HUES48 (cell line): ENCODE results near the gene GNA12.
A peak's percentile ranks its signal among the peaks of the same experiment; 100 is the strongest.

Experiments
- H3K27ac ChIP-seq: one replicate; pipeline ENCODE4 v1.7.0; 2013; ENCODE audit warnings: low read depth, low read length, inconsistent platforms
- H3K27me3 ChIP-seq: 2 replicates; pipeline ENCODE4 v1.6.1; 2013; ENCODE audit warnings: mild to moderate bottlenecking, low read length; ENCODE audit not compliant: control insufficient read depth, insufficient read depth
- H3K36me3 ChIP-seq: 2 replicates; pipeline ENCODE4 v1.6.1; 2013; ENCODE audit warnings: low read length; ENCODE audit not compliant: control insufficient read depth, insufficient read depth
- H3K4me1 ChIP-seq: 2 replicates; pipeline ENCODE4 v1.6.1; 2013; ENCODE audit warnings: mild to moderate bottlenecking, low read length; ENCODE audit not compliant: control insufficient read depth, insufficient read depth
- H3K4me3 ChIP-seq: 2 replicates; pipeline ENCODE4 v1.5.1; 2013; ENCODE audit warnings: mild to moderate bottlenecking, low read depth, low read length
- H3K9ac ChIP-seq: 2 replicates; pipeline ENCODE4 v1.6.1; 2013; ENCODE audit warnings: mild to moderate bottlenecking, low read depth, low read length, moderate library complexity
- H3K9me3 ChIP-seq: 2 replicates; pipeline ENCODE4 v1.6.1; 2013; ENCODE audit warnings: low read length; ENCODE audit not compliant: control insufficient read depth, insufficient read depth

The GNA12 gene

DNA sequence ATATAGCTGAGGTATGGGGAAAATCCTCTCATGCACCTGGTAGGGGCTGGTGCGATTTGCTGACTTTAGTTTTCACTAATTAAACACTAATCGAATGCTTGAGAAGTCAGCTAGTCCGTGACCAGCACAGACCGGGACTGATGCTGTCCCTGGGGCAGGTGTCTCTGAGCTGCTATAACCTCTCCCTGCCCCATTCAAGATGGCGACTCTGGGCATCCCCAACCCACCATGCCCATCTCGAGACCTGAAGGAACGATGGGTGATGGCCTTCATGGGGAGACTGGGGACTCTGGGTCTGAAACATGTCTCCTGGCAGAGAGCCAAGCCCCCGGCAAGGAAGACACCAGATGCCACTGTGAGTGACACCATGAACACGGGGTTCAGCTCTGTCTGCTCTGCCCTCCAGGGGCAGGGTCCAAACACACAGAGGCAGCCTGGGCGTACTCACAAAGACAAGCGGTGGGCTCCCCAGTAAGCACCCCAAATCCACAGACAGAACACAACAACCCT, 57.4 kb downstream of the GNA12 start:
- H3K4me3 ChIP-seq, result no peak overlapping the region
- no peaks in the 10 kb centered on the region for H3K27me3 ChIP-seq
- H3K4me1 ChIP-seq, result peaks cover 9% of the 10 kb centered on the region
- H3K27ac ChIP-seq, result no peak overlapping the region
- H3K9me3 ChIP-seq, result no peaks in the 10 kb centered on the region
- no peak overlapping the region for H3K9ac ChIP-seq
- peaks cover 34% of the 10 kb centered on the region for H3K36me3 ChIP-seq

DNA sequence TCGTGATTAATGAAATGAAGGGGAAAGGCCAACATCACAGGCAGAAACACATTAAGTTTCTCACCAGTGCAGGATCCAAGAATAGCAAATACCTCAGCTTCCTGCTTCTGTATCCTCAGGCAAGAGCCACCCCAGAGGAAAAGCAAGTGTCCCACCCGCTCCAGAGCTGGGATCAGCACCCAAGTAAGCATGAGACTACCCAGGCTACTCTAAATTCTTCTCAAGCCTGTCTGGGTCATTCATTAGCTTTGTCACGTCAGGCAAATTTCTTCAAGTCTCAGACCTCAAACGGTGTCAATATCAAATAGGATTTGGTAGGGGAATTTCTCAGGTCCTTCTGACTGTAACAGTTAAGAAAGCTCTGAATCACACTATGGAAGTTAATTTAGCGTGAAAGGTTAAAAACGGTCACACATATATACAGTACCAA, 59.0 kb downstream of the GNA12 start:
- Histone ChIP-seq H3K4me1 (peaks cover 9% of the 10 kb centered on the region), H3K36me3 (peaks cover 26% of the 10 kb centered on the region), H3K9me3 (no peaks in the 10 kb centered on the region), H3K4me3 (no peak overlapping the region), H3K27ac (no peak overlapping the region), H3K27me3 (no peaks in the 10 kb centered on the region), H3K9ac (no peak overlapping the region)

DNA sequence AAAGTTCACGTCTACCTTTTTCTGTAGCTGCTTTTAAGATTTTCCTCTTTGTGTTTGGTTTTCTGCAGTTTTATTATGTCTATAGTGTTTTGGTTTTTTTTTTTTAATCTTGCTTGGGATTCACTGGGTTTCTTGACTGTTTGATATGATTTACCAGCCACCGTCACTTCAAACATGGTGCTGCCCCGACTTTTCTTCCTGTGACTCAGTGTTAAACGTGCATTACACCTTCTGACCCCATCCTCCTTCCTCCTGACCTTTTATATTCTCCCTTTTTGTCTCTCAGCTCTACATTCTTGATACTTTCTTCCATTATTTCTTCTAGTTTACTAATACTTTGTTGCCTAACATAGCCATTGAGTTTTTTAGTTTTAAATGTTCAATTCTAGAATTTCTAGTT, 61.5 kb downstream of the GNA12 start:
- Histone ChIP-seq H3K9me3 (no peaks in the 10 kb centered on the region), H3K9ac (no peak overlapping the region)

DNA sequence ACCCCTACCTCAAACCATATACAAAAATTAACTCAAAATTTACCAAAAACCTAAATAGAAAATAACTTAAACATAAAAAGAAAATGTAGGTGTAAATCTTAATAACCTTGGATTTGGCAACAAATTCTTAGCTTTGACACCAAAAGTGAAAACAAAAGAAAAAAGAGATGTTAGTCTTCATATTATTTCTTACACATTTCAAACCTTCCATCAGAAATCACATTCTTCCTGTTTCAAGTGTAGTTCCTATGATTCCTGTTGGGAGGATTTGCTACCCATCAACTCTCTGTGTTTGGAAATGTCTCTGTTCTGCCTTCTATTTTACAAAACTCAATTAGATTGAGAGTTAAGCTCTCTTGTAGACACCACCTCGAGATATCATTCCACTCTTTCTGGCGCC, 62.0 kb downstream of the GNA12 start:
- no peak overlapping the region for H3K9ac ChIP-seq
- no peak overlapping the region for H3K27ac ChIP-seq
- H3K4me3 ChIP-seq, result no peak overlapping the region
- H3K36me3 ChIP-seq, result peaks cover 19% of the 10 kb centered on the region
- no peaks in the 10 kb centered on the region for H3K27me3 ChIP-seq
- peaks cover 22% of the 10 kb centered on the region for H3K4me1 ChIP-seq
- H3K9me3 ChIP-seq, result no peaks in the 10 kb centered on the region

More for the DNA sequence above, 61.5 kb downstream of the GNA12 start:
- Histone ChIP-seq H3K4me3 (no peak overlapping the region), H3K27ac (no peak overlapping the region), H3K36me3 (peaks cover 20% of the 10 kb centered on the region), H3K4me1 (peaks cover 22% of the 10 kb centered on the region), H3K27me3 (no peaks in the 10 kb centered on the region)

DNA sequence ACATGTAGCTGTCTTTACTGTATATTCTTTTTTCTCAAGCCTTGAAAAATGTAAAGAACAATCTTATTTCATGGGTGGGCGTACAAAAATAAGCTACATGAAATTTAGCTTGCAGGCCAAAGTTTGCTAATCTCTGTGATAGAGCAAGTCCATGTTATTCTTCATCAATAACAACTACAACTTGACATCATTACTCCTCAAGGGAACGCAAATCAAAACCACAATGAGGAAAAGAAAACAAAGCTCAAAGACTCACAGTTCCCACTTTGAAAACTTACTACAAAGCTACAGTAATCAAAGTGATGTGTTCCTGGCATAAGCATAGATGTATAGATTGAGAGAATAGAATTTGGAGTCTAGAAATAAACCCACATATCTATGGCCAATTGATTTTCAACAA, 62.5 kb downstream of the GNA12 start:
- Histone ChIP-seq H3K27ac (no peak overlapping the region), H3K9ac (no peak overlapping the region), H3K4me3 (no peak overlapping the region), H3K36me3 (peaks cover 20% of the 10 kb centered on the region), H3K4me1 (peaks cover 22% of the 10 kb centered on the region), H3K27me3 (no peaks in the 10 kb centered on the region), H3K9me3 (no peaks in the 10 kb centered on the region)

DNA sequence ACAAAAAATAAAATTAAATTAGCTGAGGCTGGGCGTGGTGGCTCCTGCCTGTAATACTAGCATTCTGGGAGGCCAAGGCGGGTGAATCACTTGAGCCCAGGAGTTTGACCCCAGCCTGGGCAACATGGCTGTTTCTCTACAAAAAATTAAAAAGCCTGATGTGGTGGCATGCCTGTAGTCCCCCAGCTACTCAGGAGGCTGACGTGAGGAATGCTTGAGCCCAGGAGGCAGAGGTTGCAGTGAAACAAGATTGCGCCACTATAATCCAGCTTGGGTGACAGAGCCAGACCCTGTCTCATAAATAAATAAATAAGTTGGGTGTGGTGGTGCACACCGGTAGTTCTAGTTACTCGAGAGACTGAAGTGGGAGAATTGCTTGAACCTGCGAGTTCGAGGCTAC, 65.1 kb downstream of the GNA12 start:
- H3K27ac ChIP-seq, result no peak overlapping the region
- no peak overlapping the region for H3K9ac ChIP-seq
- H3K36me3 ChIP-seq, result peaks cover 14% of the 10 kb centered on the region
- H3K4me3 ChIP-seq, result no peak overlapping the region
- H3K27me3 ChIP-seq, result no peaks in the 10 kb centered on the region
- peaks cover 13% of the 10 kb centered on the region for H3K4me1 ChIP-seq
- no peaks in the 10 kb centered on the region for H3K9me3 ChIP-seq

DNA sequence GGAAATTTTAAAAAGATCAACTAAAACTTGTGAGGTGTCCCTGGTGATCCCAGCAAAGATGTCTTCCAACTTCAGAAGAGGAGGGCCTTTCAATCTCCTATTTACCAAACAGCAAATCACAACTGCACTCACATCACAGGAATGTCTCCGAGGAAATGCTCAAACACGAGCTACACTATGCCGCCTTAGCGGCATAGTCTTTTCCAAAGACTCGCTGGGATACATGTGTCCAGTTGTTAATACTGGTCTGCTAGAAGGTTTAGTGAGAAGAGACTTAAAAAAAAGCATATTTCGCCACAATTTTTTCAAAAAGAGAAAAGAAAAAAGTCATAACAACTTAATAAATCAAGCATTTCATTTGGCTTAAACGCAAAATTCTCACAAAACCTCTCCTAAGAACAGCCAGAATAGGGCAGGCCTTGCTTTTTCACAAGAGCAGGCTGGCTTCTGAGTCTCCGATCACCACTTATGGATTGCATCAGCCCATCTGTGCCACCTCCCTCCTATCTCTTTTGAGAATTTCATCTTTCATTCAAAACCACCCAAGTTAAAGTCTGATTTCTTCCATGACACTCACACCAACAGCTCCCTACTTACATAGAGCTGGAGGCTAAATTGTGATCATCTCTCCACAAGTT, 66.1 kb downstream of the GNA12 start:
- H3K27ac ChIP-seq, result peak overlapping the region; percentile 40

DNA sequence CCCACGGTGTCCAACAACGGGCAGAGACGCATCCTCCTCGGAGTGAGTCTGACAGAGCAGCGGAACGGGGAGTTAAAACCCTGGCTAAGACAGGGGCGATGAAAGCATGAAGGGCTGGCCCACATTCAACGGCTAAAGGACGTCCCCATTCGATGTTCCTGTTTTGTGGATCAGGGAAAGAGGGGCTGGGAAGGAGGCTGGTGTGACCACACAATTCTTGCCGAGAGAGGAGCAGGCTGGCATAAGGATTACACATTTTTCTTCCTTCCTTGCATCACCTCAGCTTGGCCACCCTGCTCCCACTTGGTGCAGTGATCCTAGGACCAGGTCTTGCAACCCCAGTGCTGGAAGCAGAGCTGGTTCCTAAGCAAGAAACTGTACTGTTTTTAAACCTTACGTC, 67.7 kb downstream of the GNA12 start:
- Histone ChIP-seq H3K4me1 (peaks cover 13% of the 10 kb centered on the region), H3K36me3 (peaks cover 17% of the 10 kb centered on the region), H3K9ac (no peak overlapping the region)

More for the DNA sequence above, 66.1 kb downstream of the GNA12 start:
- no peaks in the 10 kb centered on the region for H3K27me3 ChIP-seq
- no peak overlapping the region; the same call in 1 of the 2 replicates for H3K9ac ChIP-seq
- no peak overlapping the region for H3K4me3 ChIP-seq
- H3K9me3 ChIP-seq, result no peaks in the 10 kb centered on the region
- peaks cover 14% of the 10 kb centered on the region for H3K36me3 ChIP-seq
- peaks cover 13% of the 10 kb centered on the region for H3K4me1 ChIP-seq

DNA sequence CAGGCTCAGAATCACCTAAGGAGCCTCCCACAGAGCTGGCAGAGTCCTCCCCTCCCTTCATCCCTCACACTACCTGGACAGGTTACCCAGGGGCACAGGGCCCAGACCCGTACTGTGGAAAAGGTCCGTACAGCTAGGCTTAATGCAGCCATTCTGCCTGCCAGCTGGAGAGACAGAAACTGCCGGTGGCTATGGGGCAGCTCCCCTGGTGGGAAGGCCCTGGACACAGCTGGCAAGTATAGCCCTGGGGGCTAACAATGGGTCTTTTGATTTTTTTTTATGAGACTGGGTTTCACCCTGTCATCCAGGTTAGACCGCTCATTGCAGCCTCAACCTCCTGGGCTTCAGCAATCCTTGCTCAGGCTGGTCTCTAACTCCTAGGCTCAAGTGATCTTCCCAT, 68.3 kb downstream of the GNA12 start:
- peaks cover 13% of the 10 kb centered on the region for H3K4me1 ChIP-seq
- H3K27me3 ChIP-seq, result no peaks in the 10 kb centered on the region
- no peak overlapping the region for H3K27ac ChIP-seq
- H3K9ac ChIP-seq, result no peak overlapping the region
- no peak overlapping the region for H3K4me3 ChIP-seq
- H3K9me3 ChIP-seq, result no peaks in the 10 kb centered on the region
- H3K36me3 ChIP-seq, result peaks cover 17% of the 10 kb centered on the region

More for the DNA sequence above, 67.7 kb downstream of the GNA12 start:
- Histone ChIP-seq H3K27me3 (no peaks in the 10 kb centered on the region), H3K9me3 (no peaks in the 10 kb centered on the region), H3K27ac (no peak overlapping the region), H3K4me3 (no peak overlapping the region)

DNA sequence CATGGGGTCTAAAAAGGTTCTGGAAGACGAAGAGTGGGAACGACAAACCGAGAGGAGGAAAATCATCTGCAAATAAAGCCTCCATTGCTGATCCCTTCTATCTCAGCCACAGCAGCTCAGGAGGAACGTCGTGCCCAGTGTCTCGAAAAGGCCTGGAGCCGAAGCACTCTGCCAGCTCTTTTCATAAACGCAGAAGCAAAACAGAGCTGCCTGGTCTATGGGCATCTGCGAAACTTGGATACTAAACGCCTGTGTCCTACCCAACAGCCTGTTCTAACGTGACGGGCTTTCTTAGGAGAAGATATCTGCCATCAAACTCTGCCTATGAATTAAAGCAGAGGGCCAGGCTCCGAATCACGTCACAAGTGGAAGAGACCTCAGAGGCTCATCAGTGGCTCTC, 68.7 kb downstream of the GNA12 start:
- no peaks in the 10 kb centered on the region for H3K27me3 ChIP-seq
- peaks cover 15% of the 10 kb centered on the region for H3K36me3 ChIP-seq
- peaks cover 13% of the 10 kb centered on the region for H3K4me1 ChIP-seq
- H3K27ac ChIP-seq, result no peak overlapping the region
- H3K9ac ChIP-seq, result no peak overlapping the region
- H3K9me3 ChIP-seq, result no peaks in the 10 kb centered on the region
- no peak overlapping the region for H3K4me3 ChIP-seq

DNA sequence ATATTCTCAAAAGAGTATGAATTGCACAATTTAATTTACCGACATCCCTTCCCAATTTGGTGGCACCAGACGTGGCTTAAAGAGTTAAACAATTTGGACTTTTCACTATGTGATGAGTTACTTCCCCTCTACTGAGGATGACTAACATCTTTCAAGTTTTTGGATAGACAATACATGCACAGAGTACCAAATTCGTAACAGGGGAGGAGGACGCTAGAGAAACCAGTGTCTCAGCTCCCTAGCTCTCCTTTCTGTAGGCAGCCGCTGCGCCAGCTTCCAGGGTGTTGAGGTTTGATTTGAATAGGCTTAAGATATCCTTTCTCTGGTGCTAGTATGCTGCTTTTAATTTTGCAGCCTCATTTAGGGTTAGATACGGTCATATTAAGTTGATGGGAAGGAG, 69.2 kb downstream of the GNA12 start:
- no peaks in the 10 kb centered on the region for H3K27me3 ChIP-seq
- H3K9ac ChIP-seq, result no peak overlapping the region
- H3K4me1 ChIP-seq, result peaks cover 13% of the 10 kb centered on the region
- no peaks in the 10 kb centered on the region for H3K9me3 ChIP-seq
- H3K4me3 ChIP-seq, result no peak overlapping the region
- no peak overlapping the region for H3K27ac ChIP-seq
- peaks cover 13% of the 10 kb centered on the region; the same call in 1 of the 2 replicates for H3K36me3 ChIP-seq
